HG03045 (cell line): ENCODE results near the gene RBM3.

Source experiments
- ATAC-seq: cut with Tn5 transposase; IDR thresholded peaks from one replicate; pipeline ENCODE4 v1.9.1; 2021; ENCODE audit warnings: mild to moderate bottlenecking, moderate library complexity; ENCODE audit not compliant: unreplicated experiment

The RBM3 gene

GRCh38 chrX:48617542-48618340, 43.5 kb downstream of the RBM3 start:
- ATAC-seq, result no peak

DNA sequence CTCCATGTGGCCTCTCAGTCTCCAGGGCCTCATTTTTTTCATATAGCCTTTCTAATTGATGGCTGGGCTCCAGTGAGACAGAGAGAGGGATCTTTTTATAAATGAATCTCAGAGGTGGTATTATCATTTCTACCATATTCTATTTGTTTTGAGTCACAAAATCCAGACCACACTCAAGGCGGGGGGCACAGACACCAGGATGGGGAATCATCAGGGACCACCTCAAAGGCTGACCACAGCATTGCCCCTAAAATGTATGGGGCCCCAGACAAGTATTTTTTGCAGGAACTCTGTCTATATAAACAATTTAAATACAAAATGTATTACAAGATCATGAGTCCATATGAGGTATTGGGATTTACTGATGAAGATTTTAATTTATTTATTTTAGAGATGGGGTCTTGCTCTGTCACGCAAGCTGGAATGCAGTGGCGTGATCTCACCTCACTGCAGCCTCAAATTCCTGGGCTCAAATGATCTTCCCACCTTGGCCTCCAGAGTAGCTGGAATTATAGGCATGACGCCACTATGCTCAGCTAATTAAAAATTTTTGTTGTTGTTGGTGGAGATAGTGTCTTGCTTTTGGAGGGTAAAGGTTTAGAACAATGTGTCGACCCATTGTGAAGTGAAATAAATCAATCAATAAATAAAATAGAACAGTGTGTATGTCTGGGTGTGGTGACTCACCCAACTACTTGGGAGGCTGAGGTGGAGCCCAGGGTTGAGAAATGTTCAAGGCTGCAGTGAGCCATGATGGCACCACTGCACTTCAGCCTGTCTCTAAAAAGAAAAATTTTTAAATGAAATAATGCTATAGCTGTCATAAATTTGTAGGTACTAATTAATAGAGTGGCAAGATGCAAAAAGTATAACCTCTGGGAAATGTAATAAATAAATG, 52.4 kb downstream of the RBM3 start:
- ATAC-seq, result no peak
